HG02852 (cell line): ENCODE data around the gene ATP2A3.
"Not testable (repeated sequence)": the region's sequence is repeated elsewhere in the genome, so short reads cannot be mapped to it uniquely, and the experiment has no call there.

Experiments
- ATAC-seq: cut with Tn5 transposase; IDR thresholded peaks from one replicate; pipeline ENCODE4 v1.9.1; 2021; ENCODE audit warnings: mild to moderate bottlenecking, moderate library complexity; ENCODE audit not compliant: unreplicated experiment

Gene ATP2A3

DNA sequence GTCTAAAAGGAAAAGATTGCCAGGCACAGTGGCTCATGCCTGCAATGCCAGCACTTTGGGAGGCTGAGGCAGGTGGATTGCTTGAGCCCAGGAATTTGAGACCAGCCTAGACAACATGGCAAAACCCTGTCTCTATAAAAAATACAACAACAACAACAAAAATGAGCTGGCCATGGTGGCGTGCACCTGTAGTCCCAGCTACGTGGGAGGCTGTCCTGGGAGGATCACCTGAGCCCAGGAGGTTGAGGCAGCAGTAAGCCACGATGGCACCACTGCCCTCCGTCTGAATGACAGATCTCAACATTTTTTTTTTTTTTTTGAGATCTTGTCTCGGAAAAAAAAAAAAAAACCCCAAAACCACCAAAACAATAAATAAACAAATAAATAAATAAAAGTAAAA is 28.1 kb upstream of the ATP2A3 start:
- no peak for ATAC-seq

DNA sequence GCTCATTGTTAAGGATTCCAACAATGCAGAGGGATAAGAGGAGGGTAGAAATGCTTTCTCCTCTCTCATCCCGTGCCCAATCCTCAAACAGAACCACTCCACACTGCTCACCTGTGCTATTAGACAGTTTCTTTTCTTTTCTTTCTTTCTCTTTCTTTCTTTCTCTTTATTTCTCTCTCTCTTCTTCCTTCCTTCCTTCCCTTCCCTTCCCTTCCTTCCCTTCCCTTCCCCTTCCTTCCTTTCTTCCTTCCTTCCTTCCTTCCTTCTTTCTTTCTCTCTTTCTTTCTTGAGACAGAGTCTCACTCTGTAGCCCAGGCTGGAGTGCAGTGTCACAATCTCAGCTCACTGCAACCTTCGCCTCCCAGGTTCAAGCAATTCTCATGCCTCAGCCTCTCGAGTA is 27.5 kb upstream of the ATP2A3 start:
- not testable (repeated sequence) for ATAC-seq

DNA sequence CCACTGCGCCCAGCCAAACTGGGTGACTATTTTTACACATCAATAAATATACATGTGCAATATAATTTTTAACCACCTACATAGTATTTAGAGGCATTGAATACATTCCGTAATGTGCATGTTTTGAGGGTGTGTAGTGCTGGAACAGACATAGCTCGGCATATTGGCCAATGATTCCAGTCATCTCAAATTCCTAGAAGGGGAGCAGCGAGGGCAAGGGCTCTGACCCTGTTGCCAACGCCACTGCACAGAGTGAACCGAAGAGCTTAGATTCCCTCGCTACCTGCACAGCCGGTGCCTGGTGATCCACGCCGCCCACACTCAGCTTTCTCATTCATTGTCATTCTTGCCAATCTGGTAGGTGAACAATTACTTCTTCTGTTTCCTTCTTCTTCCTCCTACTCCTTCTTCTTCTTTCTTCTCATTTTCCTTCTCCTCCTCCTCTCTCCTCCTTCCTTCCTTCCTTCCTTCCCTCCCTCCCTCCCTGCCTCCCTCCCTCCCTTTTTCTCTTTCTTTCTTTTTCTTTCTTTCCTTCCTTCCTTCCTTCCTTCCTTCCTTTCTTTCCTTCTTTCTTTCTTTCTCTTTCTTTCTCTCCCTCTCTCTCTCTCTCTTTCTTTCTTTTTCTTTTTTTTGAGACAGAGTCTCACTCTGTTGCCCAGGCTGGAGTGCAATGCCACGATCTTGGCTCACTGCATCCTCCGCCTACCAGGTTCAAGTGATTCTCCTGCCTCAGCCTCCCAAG is 26.3 kb upstream of the ATP2A3 start:
- no peak for ATAC-seq

DNA sequence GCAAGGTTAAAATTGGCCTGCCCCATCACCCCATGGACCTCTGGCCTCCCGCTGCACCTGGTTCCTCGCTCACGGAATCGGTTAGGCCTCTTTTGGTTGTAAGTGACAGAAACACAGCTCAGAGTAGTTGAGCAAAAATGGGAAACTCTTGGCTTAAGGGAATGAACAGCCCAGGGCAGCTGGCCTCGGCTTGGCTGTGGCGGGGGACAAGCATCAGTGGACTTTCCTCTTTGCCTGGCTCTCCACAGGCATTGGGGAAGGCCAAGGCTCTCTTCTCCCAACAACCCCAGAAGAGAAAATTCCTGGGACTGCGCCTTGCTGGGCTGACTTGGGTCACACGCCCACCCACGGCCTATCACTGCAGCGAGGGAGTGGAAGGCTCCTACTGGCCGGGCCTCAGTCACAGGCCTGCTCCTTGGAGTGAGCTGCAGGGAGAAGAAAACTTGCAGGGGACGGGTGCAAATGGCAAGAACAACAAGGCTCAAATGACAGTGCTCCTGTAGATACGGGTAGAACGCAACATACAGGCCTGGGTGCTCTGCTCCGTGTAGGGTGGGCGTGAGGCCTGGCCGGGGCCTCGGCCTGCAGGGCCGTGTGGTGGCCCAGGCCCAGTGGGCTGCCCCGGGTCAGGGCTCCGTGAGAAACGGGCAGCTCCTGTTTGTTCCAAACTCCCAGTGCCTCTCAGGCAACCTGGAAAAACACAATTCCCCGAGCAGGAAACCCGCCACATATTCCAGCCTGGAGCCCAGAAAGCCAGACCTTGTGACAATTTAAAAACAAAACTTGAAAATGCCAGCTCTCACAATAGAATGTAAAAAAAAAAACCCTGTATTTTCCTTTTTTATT is 25.0 kb upstream of the ATP2A3 start:
- no peak for ATAC-seq

DNA sequence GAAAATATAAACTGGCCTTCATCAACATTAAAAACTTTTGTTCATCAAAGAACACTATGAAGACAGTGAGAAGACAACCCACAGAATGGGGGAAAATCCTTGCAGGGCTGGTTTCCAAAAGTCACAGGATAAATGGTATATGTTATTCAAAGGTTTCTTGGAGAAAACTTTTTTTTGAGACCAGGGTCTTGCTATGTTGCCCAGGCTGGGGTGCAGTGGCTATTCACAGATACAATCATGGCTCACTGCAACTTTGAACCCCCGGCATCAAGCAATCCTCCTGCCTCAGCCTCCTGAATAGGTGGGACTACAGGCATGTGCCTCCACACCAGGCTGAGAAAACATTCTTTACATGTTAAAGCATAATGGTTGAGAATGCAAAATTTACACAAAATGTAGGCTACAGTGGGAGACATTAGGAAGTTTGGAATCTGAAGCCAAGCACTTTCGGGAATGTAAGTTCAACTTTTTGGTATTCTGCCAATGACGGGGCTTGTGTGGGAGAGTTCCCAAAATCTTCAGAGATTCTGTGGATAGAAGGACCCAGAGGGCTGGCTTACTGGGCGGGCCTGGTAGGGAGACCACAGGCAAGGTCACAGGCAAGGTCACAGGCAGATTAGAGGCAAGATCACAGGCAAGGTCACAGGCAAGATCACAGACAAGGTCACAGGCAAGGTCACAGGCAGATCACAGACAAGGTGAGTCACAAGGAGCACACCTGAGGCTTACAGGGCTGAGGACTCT is 24.2 kb upstream of the ATP2A3 start:
- no peak for ATAC-seq

DNA sequence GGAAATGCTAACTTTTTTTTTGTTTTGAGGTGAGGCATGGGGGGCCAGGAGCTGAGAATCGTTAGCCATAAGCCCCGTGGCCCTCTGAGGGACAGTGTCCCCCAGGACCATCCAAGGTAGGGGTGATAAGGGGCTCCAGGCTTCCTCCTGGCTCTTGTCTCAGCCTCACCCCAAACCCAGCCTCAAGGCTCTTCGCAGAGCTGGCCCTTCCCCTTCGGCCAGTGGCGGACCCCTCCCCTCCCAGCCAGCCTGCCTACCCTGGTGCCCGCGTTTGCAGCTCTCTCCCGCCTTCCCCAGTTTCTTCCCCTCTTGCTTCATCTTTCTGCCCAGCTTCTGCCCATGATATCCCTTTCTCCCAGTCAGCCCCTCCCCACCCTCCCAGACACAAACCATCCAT is 22.7 kb upstream of the ATP2A3 start:
- no peak for ATAC-seq

DNA sequence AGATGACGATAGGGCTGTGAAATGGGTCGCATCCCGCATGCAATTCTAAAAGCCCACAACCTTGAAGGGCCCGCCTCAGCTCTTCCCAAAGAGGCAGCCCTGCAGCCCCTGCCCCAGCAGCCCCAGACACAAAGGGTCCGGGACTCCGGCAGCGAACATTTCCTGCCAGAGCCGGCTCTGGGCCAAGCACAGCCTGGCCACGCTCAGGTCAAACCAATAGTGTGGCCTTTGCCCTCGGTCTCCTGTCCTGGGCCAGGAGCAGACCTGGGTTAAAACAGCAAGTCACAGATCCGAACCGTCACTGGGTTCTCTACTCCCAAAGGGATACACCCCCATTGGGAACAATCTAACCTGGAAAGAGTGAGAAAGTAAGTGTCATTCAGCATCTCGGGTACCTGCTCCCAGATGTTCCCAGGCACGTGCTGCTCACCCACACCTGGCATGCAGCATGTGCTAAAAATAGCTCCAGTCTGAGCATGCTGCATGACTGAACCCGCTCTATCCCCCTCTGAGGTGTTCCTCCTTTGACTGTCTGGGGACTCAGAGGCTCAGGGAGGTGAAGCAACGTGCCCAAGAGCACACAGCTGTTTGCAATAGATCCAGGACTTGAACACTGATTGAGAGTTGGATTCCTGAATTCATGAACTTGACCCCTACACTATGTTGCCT is 22.2 kb upstream of the ATP2A3 start:
- ATAC-seq = no peak

DNA sequence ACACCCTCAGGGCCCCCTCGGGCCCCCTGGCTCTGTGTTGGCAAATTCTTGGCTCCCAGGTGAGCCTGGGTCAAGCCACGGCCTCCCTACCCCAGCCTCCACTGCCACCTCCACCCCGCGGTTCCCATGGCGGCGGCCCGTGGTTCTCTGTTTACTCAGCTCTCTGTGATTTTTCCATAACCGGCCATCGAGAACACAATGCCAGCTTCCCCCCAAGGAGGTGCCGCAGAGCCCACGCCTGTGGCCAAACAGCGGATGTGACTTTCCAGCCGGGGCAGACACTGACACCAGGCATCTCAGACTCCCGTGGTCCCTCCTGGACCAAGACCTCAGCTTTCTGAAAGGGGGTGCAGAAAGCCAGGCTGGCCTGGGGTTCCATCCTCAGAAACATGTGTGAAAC is 21.6 kb upstream of the ATP2A3 start:
- ATAC-seq = no peak

DNA sequence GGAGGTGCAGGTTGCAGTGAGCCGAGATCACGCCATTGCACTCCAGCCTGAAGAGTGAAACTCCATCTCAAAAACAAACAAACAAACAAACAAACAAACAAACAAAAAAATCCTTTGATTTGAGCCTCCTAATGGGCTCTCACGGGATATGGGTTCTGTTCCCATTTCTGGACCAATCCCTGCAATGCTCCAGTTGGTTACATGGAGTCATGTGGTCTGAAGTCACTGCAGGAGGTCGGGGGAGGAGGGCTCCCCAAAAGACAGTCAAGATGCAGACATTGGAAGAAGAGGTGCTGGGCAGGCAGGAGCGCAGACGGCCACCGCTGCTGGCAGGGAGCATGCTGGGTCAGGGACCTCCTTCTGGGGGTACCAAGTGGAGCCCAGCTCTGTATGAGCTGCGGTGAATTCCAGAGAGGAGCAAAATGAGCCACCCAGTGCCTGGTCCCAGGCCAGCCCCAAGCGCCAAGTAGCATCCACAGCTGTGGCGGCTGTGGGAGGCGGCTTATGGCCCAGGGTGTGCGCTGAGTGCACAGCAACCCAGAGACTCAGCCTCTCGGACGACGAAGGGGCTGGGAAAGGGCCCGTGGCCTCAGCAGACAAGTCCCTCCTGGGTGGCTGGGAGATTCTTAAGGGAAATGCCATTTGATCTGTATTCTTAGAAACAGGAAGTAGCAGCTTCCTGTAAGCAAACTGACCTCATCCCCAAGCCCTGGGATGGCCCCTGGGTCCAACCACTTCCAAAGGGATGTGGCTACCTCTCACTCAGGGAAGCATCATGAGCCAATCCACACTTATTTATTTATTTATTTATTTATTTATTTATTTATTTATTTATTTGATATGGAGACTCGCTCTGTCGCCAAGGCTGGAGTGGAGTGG is 19.6 kb upstream of the ATP2A3 start:
- ATAC-seq = no peak

DNA sequence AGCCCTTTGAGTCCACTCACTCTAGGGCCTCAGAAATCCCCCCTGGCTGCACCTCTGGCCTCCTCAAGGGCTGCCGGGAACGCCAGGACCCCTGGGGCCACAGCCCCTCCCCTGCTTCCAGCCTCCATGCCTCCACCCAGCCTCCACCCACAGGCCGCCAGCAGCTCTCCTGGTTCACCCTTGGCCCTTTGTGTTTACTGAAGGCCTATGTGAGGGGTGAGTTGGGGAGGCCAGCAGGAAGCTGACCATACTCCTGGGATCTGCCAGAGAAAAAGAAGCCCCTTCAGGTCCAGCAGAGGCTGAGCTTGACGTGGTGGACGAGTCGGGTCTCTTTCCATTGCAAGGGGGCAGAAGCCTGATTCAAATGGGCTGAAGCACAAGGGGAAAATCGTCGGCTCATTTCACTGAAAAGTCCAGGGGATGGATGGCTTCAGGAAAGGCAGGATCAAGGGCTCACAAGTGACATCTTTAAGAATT is 18.3 kb upstream of the ATP2A3 start:
- ATAC-seq = no peak

DNA sequence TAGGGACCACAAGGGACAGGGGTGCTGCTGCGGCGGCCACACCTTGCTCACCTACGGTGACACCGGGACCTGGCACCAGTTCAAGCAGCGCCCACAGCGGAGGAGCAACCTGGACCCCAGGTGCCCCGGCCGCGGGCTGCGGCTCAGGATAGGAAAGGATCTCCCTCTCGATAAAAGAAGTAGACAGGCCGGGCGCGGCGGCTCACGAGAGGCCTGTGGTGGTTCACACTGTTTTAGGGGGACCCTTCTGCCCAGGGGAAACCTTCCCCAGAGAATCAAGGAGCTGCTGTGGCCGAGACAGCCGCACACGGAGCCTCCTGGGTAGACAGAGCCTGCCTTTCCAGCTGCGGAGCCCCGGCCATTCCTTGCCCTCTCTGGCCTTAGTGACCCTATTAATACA is 17.9 kb upstream of the ATP2A3 start:
- no peak for ATAC-seq

DNA sequence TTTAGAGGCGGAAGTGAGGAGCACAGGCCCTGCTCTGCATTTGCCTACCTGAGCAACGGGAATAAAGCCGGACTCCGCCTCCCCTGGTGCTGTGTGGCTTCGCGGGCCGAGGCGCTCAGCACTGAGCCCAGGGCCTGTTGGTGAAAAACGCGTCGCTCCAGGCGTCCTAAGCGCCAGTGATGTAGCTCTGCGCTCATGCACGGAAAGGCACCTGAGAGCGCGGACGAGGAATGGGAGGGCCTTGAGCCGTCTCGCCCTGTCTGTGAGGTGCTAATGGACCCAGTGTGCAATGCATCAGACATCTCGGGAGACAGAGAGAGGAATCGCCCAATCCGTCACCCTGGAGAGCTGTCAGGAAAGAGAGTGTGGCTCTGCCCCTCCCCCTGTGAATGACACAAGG is 17.2 kb upstream of the ATP2A3 start:
- no peak for ATAC-seq

DNA sequence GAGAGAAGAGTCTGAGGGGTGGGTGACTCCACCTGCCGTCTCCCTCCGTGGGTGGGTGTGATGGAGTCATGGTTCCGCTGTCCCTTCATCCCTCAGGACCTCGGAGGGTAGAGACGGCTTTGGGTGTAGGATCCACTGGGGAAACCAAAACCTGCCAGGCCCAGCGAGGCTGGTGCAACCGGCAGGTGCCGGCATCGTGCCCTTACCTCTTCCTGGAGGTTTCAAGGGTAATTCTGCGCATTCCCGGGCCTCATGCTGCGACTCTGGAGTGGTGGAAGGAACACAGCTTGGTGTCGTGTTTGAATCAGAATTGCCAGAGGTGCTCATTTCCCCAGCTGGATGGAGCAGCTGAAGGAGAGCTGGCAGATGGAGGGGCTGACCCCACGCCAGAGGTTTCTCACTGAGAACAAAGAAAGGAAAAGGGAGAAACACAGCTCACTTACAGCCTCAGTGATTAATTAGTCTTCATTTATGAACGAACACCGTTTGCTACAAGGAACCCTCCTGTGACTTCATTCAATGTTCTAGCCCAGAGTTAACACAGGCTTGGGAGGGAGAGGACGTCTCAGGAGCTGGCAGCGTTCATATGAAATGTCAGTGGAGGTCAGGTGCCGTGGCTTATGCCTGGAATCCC is 16.3 kb upstream of the ATP2A3 start:
- ATAC-seq = no peak

DNA sequence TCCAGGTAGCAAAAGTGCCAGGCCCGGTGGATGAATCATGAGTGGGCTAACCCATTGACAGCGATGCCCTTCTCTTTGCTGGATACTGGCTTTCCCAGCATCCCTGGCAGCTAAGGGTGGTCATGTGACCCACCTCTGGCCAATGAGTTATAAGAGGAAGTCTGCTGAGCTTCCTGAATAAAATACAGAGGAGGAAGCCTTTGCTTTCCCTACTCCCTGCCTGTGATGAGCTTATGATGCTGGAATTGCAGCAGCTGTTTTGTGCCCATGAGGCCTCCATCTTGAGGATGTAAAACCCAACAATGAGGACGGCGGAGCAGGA is 15.0 kb upstream of the ATP2A3 start:
- ATAC-seq = no peak

DNA sequence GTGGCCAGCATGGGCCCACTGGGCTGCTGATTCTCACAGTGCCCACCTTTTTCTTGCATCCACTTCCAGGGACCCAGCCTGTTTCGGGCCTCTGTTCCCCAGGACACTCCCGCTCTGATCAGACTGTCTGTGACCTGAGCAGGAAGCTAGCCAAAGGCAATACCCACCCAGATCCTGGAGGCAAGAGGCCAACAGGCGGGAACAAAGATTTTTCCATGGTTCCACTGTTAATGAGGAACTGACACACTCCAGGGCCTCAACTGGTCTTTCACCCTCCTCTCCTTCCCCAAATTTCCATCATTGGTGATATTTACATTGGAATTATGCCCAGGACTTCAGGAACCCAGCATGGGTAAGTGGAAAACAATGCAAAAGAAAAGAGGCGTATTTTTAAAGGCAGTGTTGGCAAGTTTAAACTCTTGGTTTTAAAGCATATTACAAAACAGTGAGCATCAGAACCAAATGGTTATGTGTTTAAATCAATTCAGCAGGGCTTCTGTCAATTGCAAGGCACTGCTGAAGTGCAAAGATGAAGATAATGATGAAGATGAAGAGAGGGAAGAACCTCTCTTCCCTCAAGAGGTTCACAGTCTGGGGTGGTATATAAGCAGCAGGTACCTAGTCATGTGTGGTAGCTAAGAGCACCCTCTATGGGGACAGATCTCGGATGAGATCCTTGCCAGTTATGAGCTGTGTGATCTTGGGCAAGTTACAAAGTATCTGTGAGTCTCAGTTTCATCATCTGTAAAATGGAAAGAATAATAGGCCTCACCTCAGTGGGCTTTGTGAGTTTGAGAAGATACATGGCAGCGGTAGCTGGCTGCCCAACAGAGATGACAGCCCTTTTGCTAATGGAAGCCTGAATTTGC is 14.4 kb upstream of the ATP2A3 start:
- ATAC-seq = no peak

DNA sequence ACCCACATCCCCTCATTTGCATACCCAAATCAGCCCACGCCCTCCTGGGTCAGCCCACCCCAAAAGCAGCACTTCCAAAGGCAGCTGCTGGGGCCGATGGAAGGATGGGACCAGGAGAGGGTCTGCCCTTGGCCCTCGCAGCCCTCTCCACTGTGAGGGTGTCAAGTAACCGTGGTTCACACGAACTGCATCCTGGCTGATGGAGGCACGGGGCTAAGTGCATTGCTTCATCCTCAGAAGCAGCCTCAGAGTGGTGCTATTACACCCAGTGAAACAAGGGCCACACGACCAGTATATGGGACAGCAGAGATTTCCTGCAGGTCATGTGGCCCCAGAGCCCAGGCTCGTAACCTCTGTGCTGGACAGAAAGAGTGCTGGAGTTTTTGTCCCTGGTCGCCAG is 13.2 kb upstream of the ATP2A3 start:
- ATAC-seq = no peak

DNA sequence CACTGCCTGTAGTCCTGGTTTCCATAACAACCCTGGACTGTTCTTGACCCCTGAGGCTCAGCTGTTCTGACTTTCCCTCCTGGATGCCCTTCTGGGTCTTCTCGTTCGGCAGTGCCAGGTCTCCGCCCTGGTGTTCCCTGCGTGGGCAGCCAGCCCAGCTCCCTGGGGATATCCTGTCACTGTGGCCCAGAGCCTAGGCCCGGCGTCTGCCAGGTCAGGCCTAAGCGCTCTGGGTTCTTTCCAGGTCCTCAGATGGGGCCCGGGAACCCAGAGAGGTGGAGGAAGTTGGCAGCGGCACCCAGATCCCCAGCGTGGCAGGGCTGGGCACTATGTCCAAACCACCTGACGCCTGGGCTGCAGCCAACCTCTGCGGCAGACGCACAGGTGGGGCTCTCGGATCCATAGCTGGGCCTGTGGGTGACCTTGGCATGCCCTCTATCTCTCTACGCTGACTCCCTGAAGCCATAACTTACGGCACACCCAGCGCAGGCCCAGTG is 12.5 kb upstream of the ATP2A3 start:
- no peak for ATAC-seq

DNA sequence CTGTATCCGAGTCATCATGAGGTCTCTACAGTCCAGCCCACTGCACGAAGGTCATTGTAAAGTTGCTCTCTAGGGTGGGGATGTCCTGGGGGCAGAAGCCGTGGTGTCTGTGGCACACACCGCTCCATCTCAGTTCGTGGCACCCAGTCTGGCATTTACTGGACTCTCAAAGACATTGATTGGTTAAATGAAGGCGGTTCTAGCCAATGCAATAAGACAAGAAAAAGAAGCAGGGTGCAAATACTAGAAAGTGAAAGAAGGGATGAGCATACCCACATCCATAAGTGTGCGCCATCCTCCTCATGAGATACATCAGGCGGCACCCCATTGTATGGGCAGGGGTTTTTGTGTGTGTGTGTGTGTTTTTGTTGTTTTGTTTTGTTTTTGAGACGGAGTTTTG is 10.7 kb upstream of the ATP2A3 start:
- ATAC-seq = no peak
